GM10266 (cell line): ENCODE results near the gene CD83.

ENCODE experiments used
- DNase-seq: peaks from one replicate; pipeline ENCODE4 v3.0.0; 2012; ENCODE audit errors: extremely low spot score
- CTCF ChIP-seq: IDR thresholded peaks from 2 replicates; pipeline ENCODE4 v1.5.1; 2012; ENCODE audit warnings: mild to moderate bottlenecking, low read depth; ENCODE audit not compliant: control insufficient read depth, insufficient read depth; ENCODE audit errors: missing control alignments

CD83 gene

GRCh38 chr6:14092316-14092715 is 25.3 kb upstream of the CD83 start:
- DNase-seq = no peak
- TF ChIP-seq CTCF = no peak

GRCh38 chr6:14092838-14093789 is 24.5 kb upstream of the CD83 start:
- TF ChIP-seq CTCF = no peak
- DNase-seq = no peak

DNA sequence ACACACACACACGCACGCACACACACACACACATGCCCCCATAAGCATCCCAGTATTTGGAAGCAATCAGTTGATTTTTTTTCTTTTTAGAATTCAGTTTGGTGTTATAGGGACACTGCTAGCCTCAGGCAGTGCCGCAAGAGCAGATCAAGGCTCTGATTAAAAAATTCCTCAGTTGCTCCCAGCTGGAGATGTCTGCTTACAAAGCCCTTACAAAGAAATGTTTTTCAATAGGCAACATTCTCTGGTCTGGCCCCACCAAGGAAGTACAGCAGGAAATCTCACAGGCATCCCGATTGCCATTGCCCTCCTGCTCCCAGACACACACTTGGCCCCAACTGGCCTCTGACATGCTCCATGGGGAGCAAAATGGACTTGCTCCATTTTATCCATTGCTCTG is 22.9 kb upstream of the CD83 start:
- no peak for TF ChIP-seq CTCF

GRCh38 chr6:14095437-14095836 is 22.1 kb upstream of the CD83 start:
- no peak for TF ChIP-seq CTCF
- no peak for DNase-seq

More for the DNA sequence above, 22.9 kb upstream of the CD83 start:
- no peak for DNase-seq

GRCh38 chr6:14100138-14100537 is 17.4 kb upstream of the CD83 start:
- DNase-seq = no peak
- TF ChIP-seq CTCF = no peak

DNA sequence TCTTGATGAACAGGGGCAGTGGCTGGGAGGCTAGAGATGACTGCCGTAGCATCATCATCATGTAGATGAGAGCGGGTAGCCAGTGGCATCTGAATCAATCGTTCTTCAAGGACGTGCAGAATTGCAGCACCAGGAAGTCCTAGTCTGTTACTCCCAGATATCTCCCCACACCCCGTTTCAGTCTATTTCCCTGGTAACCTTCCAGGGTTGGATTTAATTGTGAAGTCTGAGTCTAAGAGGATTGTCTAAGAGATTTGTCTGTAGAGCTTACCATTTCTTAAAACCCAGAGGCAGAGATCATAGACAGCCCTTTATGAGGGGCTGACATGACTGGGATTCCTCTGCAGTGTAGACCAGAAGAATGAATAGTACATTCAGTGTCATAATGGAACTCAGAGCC is 16.6 kb upstream of the CD83 start:
- DNase-seq = no peak
- TF ChIP-seq CTCF = no peak

GRCh38 chr6:14102383-14102782 is 15.2 kb upstream of the CD83 start:
- DNase-seq = no peak
- no peak for TF ChIP-seq CTCF
